ENCODE measurements around the gene LACTBL1.

LACTBL1 gene

GRCh38 chr1:22914633-22915217 is 57.9 kb downstream of the LACTBL1 start:
- H3F3A ChIP-seq (ENCODE audit: insufficient read depth, low read length), result no peaks in the 10 kb centered on the region
- no peak overlapping the region for H2AFZ ChIP-seq (ENCODE audit: low read length)
- TF ChIP-seq EZH2 (IDR thresholded peaks at IDR 0.05; ENCODE audit: borderline replicate concordance, low read length) (no peak), CTCF (IDR thresholded peaks at IDR 0.05; ENCODE audit: low read length) (no peak)
- H3K27me3 ChIP-seq (ENCODE audit: insufficient read depth, low read length), result no peaks in the 10 kb centered on the region
- H3K4me1 ChIP-seq (ENCODE audit: insufficient read depth, low read length, severe bottlenecking), result no peaks in the 10 kb centered on the region
- H3K79me2 ChIP-seq (ENCODE audit: insufficient read depth, low read length), result no peaks in the 10 kb centered on the region
- no peak overlapping the region for H3K4me3 ChIP-seq (ENCODE audit: low read depth, low read length, poor library complexity, severe bottlenecking)
- no peaks in the 10 kb centered on the region for H3K36me3 ChIP-seq (ENCODE audit: insufficient read depth, low read length)
- no peak overlapping the region for H3K4me2 ChIP-seq (ENCODE audit: low read length)
- H3K9me2 ChIP-seq (ENCODE audit: low read depth, low read length), result no peaks in the 10 kb centered on the region
- H3K9me3 ChIP-seq (ENCODE audit: low read length), result no peaks in the 10 kb centered on the region
- H3K9ac ChIP-seq (ENCODE audit: low read length), result no peak overlapping the region
- no peaks in the 10 kb centered on the region for H4K20me1 ChIP-seq (ENCODE audit: insufficient read depth, low read length)
- no peak overlapping the region for H3K27ac ChIP-seq (ENCODE audit: low read depth, low read length, poor library complexity, severe bottlenecking)

- Histone ChIP-seq H3K27me3 (ENCODE audit: insufficient read depth, low read length) (no peaks in the 10 kb centered on the region), H3K9ac (ENCODE audit: low read length) (no peak overlapping the region), H3K27ac (ENCODE audit: low read depth, low read length, poor library complexity, severe bottlenecking) (no peak overlapping the region), H3K4me2 (ENCODE audit: low read length) (no peak overlapping the region), H3K4me1 (ENCODE audit: insufficient read depth, low read length, severe bottlenecking) (no peaks in the 10 kb centered on the region), H3K79me2 (ENCODE audit: insufficient read depth, low read length) (no peaks in the 10 kb centered on the region), H3K9me2 (ENCODE audit: low read depth, low read length) (no peaks in the 10 kb centered on the region), H2AFZ (ENCODE audit: low read length) (no peak overlapping the region), H3F3A (ENCODE audit: insufficient read depth, low read length) (no peaks in the 10 kb centered on the region), H3K36me3 (ENCODE audit: insufficient read depth, low read length) (no peaks in the 10 kb centered on the region), H3K9me3 (ENCODE audit: low read length) (no peaks in the 10 kb centered on the region), H3K4me3 (ENCODE audit: low read depth, low read length, poor library complexity, severe bottlenecking) (no peak overlapping the region), H4K20me1 (ENCODE audit: insufficient read depth, low read length) (no peaks in the 10 kb centered on the region)
- TF ChIP-seq CTCF (IDR thresholded peaks at IDR 0.05; ENCODE audit: low read length), result no peak
- no peak for TF ChIP-seq EZH2 (IDR thresholded peaks at IDR 0.05; ENCODE audit: borderline replicate concordance, low read length)
These were observed 58.5 kb downstream of the LACTBL1 start for GRCh38 chr1:22914156-22914555.

GRCh38 chr1:22913421-22914141 is 59.1 kb downstream of the LACTBL1 start:
- Histone ChIP-seq H3K9ac (ENCODE audit: low read length) (no peak overlapping the region), H3K4me3 (ENCODE audit: low read depth, low read length, poor library complexity, severe bottlenecking) (no peak overlapping the region), H3K27me3 (ENCODE audit: insufficient read depth, low read length) (no peaks in the 10 kb centered on the region), H3K36me3 (ENCODE audit: insufficient read depth, low read length) (no peaks in the 10 kb centered on the region), H3K4me1 (ENCODE audit: insufficient read depth, low read length, severe bottlenecking) (no peaks in the 10 kb centered on the region), H3K9me3 (ENCODE audit: low read length) (no peaks in the 10 kb centered on the region), H3F3A (ENCODE audit: insufficient read depth, low read length) (no peaks in the 10 kb centered on the region), H3K9me2 (ENCODE audit: low read depth, low read length) (no peaks in the 10 kb centered on the region), H3K27ac (ENCODE audit: low read depth, low read length, poor library complexity, severe bottlenecking) (no peak overlapping the region), H3K79me2 (ENCODE audit: insufficient read depth, low read length) (no peaks in the 10 kb centered on the region), H4K20me1 (ENCODE audit: insufficient read depth, low read length) (no peaks in the 10 kb centered on the region), H3K4me2 (ENCODE audit: low read length) (no peak overlapping the region), H2AFZ (ENCODE audit: low read length) (no peak overlapping the region)
- TF ChIP-seq EZH2 (IDR thresholded peaks at IDR 0.05; ENCODE audit: borderline replicate concordance, low read length) (no peak), CTCF (IDR thresholded peaks at IDR 0.05; ENCODE audit: low read length) (no peak)

Measured in OCI-LY1 (cell line).